GM18507 (cell line): ENCODE data around the gene TCAP.
"Not testable (repeated sequence)": the region's sequence is repeated elsewhere in the genome, so short reads cannot be mapped to it uniquely, and the experiment has no call there.

Experiments
- DNase-seq: peaks from one replicate; pipeline ENCODE4 v3.0.0; 2011; ENCODE audit warnings: low read depth; ENCODE audit not compliant: insufficient read length; ENCODE audit errors: extremely low spot score
- FAIRE-seq: peaks from 2 replicates; lab custom pipeline; 2011; peaks lifted over from hg19 to GRCh38; lab: Jason Lieb, UNC

Gene TCAP

GRCh38 chr17:39676198-39676819 lies 11.2 kb downstream of the TCAP start:
- FAIRE-seq (peak; percentile 90), DNase-seq (peak; percentile 46)

GRCh38 chr17:39677072-39677471 lies 11.9 kb downstream of the TCAP start:
- no peak for FAIRE-seq
- no peak for DNase-seq

- no peak for FAIRE-seq
- no peak for DNase-seq
These were observed 12.6 kb downstream of the TCAP start for GRCh38 chr17:39677542-39678339.

DNA sequence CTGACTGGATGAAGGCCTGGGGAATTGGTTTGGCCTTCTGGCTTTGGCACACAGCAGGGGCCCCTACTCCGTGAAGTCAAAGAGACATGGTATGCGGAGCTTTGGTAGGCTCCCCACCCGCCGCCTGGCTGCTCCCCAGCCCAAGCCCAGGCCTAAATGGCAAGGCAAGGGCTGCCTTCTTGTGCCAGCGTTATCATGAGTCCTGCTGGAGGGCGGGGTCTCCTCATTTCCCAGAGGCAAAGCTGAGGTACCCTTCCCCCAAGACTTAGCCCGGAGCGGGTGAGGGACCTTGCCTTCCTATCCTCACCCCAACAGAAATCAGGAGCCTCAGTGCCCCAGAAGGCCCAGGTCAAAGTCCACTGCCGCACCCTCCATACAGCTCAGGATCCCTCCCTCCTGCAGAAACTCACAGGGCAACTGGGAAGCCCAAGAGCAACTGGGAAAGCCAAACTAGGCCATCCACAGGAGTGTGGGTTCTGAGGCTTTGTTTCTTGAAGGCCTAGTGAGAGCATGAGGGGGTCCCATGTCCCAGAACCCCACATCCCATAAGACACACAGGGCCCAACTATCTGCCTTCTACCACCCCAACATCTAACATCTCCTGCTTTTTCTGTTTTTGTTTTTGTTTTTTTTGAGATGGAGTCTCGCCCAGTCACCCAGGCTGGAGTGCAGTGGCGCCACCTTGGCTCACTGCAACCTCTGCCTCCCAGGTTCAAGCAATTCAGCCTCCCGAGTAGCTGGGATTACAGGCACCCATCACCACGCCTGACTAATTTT lies 13.4 kb downstream of the TCAP start:
- DNase-seq (no peak), FAIRE-seq (no peak)

DNA sequence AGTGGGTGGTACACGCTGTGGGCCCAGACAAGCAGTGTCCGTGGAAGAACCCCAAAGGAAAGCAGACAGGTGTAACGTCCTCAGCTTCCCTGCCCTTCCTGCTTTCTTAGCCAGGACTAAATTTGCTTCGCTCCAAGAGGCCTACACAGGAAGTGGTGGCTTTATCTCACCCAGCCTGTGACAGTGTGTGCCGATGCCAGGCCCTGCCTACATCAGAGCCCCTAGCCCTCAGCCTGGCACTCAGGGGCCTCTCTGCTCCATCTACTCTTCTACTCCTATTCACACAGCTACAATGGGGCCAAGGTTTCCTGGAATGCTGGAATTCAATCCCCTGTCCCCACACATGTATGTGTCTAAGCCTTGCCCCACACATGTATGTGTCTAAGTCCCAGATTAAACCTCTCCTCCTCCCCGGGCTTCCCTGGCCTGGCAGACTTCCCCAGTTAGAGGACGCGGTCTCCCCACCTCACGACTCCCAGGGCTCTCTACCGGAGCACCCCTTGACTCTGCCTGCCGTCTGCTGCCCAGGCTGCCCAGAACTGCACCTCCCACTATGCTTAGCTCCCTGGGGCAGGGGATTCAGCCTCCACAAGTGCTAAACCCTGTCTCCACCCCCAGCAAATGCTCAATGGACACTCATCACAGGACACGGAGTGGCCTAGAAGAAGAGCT lies 14.5 kb downstream of the TCAP start:
- DNase-seq (no peak), FAIRE-seq (peak; percentile 71)

GRCh38 chr17:39683295-39683939 lies 18.3 kb downstream of the TCAP start:
- FAIRE-seq (no peak), DNase-seq (no peak)

DNA sequence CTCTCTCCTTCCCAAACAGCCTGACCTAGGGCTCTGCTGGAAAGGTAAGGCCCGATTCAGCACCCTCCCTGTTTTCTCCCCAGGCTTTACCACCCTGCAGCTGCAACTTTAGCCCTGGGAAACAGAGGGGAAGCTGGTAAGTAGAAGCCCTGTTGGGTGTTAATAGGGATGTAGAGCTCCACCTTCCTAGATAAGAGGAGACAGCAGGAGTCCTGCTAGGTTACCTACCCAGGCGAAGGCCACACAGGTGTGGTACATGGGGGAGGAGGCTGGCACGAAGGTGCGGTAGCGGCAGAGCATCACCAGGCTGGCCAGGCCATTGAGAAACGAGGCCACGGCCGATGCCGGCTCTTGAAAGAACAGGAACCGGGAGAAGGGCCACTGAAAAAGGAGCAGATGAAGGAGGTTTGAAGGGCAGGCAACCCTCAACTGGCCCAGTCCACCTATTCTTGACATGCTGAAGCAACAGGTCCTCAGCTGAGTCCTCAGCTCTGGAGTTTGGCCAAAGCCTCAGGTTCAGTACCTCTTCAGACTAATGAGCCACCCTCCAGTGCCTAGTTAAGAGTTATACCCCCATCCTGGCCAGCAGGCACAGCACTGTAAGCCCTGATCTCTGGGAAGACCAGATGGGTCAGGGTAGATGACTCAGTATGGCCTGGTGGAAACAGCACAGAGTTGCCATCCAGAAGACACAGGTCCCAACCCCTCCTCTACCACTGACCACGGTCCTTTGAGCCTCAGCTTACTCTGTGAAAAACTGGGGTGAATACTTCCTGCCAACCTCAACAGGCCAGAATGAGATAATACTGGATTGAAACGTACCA lies 19.4 kb downstream of the TCAP start:
- no peak for DNase-seq
- no peak for FAIRE-seq

GRCh38 chr17:39687101-39687545 lies 22.0 kb downstream of the TCAP start:
- no peak for FAIRE-seq
- no peak for DNase-seq

- peak; percentile 88 for DNase-seq
- peak; percentile 88 for FAIRE-seq
These were observed 22.7 kb downstream of the TCAP start, which contains the start of gene PGAP3 for GRCh38 chr17:39687546-39688474. Gene PGAP3 (minus strand): TSS chr17:39688057. CDS start chr17:39688014, 43 bp downstream.

GRCh38 chr17:39688475-39688835 lies 23.3 kb downstream of the TCAP start:
- DNase-seq, result no peak
- FAIRE-seq, result no peak

DNA sequence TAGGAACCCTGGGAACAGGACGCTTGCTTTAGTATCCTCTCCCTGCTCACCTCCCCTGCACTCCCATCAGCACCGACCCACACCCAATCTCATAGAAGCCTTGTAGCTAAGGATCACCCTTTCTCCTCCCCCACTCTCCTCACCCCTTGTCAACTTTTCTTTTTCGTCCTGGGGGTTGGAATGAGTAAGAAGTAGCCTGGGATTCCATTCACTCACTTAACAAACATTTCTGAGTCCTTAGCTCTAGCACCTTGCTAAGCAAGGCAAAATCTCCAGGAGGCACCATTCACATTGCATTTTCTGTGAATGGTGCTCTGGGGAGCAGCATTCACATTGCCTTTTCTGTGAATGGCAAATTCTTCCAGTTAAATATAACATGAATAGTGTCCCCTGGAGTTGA lies 23.8 kb downstream of the TCAP start:
- no peak for FAIRE-seq
- DNase-seq, result no peak

DNA sequence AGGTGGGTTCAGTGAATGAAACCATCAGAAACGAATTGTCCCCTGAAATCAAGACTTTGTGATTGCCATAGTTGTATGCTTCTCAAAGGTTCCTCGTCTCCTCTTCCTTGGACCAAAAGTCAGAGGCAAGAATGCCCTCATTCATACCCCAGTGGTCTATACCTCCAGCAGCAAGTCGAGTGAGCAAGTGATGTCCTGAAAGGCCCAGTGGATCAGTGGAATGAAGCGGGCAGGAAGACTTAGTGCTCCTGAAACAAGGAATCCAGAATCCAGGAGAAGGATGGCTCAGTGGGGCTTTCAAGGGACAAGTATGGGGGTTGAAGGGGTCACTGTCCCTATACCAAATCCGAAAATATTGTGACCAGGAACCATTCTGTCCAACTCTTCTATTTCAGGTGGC lies 29.4 kb downstream of the TCAP start:
- no peak for FAIRE-seq
- no peak for DNase-seq

DNA sequence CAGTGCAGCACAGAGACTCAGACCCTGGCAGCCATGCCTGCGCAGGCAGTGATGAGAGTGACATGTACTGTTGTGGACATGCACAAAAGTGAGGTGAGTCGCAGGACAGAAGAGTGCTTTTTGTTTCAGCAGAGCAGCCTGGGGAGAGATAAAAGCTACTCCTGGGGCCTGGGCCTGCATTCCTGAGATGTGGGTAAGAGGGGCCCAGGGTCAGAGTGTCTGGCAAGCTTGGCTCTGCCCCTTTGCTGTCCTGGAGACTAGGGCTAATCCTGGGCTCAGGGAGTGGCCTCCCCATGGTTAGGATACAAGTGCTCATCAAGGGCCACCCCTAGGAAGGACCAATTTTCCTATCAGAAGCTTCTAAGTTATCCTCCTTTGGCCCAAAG lies 29.9 kb downstream of the TCAP start:
- FAIRE-seq (no peak), DNase-seq (no peak)

- DNase-seq (no peak), FAIRE-seq (no peak)
These were observed 31.6 kb downstream of the TCAP start for GRCh38 chr17:39696731-39697130.

GRCh38 chr17:39697961-39698360 lies 32.8 kb downstream of the TCAP start:
- FAIRE-seq, result no peak

DNA sequence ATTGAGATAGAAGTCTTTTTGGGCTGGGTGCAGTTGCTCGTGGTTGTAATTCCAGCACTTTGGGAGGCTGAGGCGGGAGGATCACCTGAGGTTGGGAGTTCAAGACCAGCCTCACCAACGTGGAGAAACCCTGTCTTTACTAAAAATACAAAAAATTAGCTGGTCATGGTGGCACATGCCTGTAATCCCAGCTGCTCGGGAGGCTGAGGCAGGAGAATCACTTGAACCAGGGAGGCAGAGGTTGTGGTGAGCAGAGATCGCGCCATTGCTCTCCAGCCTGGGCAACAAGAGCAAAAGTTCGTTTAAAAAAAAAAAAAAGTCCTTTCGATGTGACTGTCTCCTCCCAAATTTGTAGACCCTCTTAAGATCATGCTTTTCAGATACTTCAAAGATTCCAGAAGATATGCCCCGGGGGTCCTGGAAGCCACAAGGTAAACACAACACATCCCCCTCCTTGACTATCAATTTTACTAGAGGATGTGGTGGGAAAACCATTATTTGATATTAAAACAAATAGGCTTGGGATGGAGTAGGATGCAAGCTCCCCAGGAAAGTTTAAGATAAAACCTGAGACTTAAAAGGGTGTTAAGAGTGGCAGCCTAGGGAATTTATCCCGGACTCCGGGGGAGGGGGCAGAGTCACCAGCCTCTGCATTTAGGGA lies 34.1 kb downstream of the TCAP start:
- not testable (repeated sequence) for DNase-seq, FAIRE-seq

More at GRCh38 chr17:39697961-39698360, 32.8 kb downstream of the TCAP start:
- no peak for DNase-seq

DNA sequence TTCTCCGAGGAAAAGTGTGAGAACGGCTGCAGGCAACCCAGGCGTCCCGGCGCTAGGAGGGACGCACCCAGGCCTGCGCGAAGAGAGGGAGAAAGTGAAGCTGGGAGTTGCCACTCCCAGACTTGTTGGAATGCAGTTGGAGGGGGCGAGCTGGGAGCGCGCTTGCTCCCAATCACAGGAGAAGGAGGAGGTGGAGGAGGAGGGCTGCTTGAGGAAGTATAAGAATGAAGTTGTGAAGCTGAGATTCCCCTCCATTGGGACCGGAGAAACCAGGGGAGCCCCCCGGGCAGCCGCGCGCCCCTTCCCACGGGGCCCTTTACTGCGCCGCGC lies 34.6 kb downstream of the TCAP start, which contains the start of gene ERBB2:
Gene ERBB2, plus strand, starts transcription at position 247 of the 330 bp plus-strand sequence. CDS start 175 bp downstream, outside the sequence.
- DNase-seq (no peak), FAIRE-seq (no peak)
